Measurements from ENCODE around the gene APC.

- no peak for TF ChIP-seq POLR2A (IDR thresholded peaks at IDR 0.05)
- no peak for TF ChIP-seq CTCF (IDR thresholded peaks at IDR 0.05)
These were observed 8.1 kb upstream of the APC start for GRCh38 chr5:112729630-112730029.

Data from body of pancreas (tissue), 4 donors.